ENCODE measurements around the gene KRTAP26-1. TPM values are rescaled to one million over a fixed set of nuclear protein-coding genes. Genes with fewer than 3 reads are reported as not detected.

Gene KRTAP26-1
- total RNA-seq: not detected in 2 replicates

GRCh38 chr21:30320215-30320614 lies at the start of gene KRTAP26-1:
KRTAP26-1 (minus strand) TSS chr21:30320315; CDS start chr21:30320035, 280 bp downstream.

GRCh38 chr21:30348506-30348905 lies 28.4 kb upstream of the KRTAP26-1 start, which contains the start of gene KRTAP23-1:
KRTAP23-1 (minus strand) TSS chr21:30348606; CDS start chr21:30348606, 0 bp downstream.

GRCh38 chr21:30337276-30337744 lies 17.2 kb upstream of the KRTAP26-1 start, which contains the start of gene KRTAP27-1:
KRTAP27-1 (minus strand) TSS chr21:30337694; CDS start chr21:30337668, 26 bp downstream.

GRCh38 chr21:30289215-30289614 lies 30.9 kb downstream of the KRTAP26-1 start, which contains the start of gene KRTAP25-1:
KRTAP25-1 (minus strand) TSS chr21:30289514; CDS start chr21:30289490, 24 bp downstream.

GRCh38 chr21:30282850-30283249 lies 37.3 kb downstream of the KRTAP26-1 start, which contains the start of gene KRTAP24-1:
KRTAP24-1 (minus strand) TSS chr21:30282950; CDS start chr21:30282932, 18 bp downstream.

Other genes starting within 250 kb of the KRTAP26-1 start
- gene CLDN17, start 153.5 kb downstream of the KRTAP26-1 start, total RNA-seq: not detected in 2 replicates
- not detected in 2 replicates for gene CLDN8, start 104.2 kb downstream of the KRTAP26-1 start, total RNA-seq
- not detected in 2 replicates for gene KRTAP24-1, start 37.4 kb downstream of the KRTAP26-1 start, total RNA-seq
- gene KRTAP25-1, start 30.8 kb downstream of the KRTAP26-1 start, total RNA-seq: not detected in 2 replicates
- gene KRTAP27-1, start 17.4 kb upstream of the KRTAP26-1 start, total RNA-seq: not detected in 2 replicates
- gene KRTAP23-1, start 28.3 kb upstream of the KRTAP26-1 start, total RNA-seq: not detected in 2 replicates
- gene KRTAP13-2, start 52.0 kb upstream of the KRTAP26-1 start, total RNA-seq: not detected in 2 replicates
- not detected in 2 replicates for gene KRTAP13-1, start 75.7 kb upstream of the KRTAP26-1 start, total RNA-seq
- gene KRTAP13-3, start 105.6 kb upstream of the KRTAP26-1 start, total RNA-seq: not detected in 2 replicates
- gene KRTAP13-4, start 109.9 kb upstream of the KRTAP26-1 start, total RNA-seq: not detected in 2 replicates
- gene KRTAP15-1, start 120.0 kb upstream of the KRTAP26-1 start, total RNA-seq: not detected in 2 replicates
- not detected in 2 replicates for gene KRTAP19-1, start 160.1 kb upstream of the KRTAP26-1 start, total RNA-seq
- gene KRTAP19-2, start 167.1 kb upstream of the KRTAP26-1 start, total RNA-seq: not detected in 2 replicates
- not detected in 2 replicates for gene KRTAP19-3, start 171.7 kb upstream of the KRTAP26-1 start, total RNA-seq
- not detected in 2 replicates for gene KRTAP19-4, start 176.8 kb upstream of the KRTAP26-1 start, total RNA-seq
- gene KRTAP19-5, start 181.8 kb upstream of the KRTAP26-1 start, total RNA-seq: not detected in 2 replicates
- not detected in 2 replicates for gene KRTAP19-6, start 221.5 kb upstream of the KRTAP26-1 start, total RNA-seq
- gene KRTAP19-7, start 241.0 kb upstream of the KRTAP26-1 start, total RNA-seq: not detected in 2 replicates